Smooth muscle cell of the brain vasculature (primary cell): ENCODE measurements around the gene ACTN4.
A peak's percentile ranks its signal among the peaks of the same experiment; 100 is the strongest.

Experiments used
- DNase-seq: peaks from one replicate; pipeline ENCODE4 v3.0.0-alpha.2; 2012; ENCODE audit warnings: low read depth, low spot score

Gene ACTN4

GRCh38 chr19:38708413-38709024 lies 61.1 kb downstream of the ACTN4 start:
- no peak for DNase-seq

- no peak for DNase-seq
Measured at GRCh38 chr19:38709119-38709518, 61.7 kb downstream of the ACTN4 start.

- DNase-seq: no peak
Measured at GRCh38 chr19:38709671-38710415, 62.4 kb downstream of the ACTN4 start.

- DNase-seq: no peak
Measured at GRCh38 chr19:38710416-38710702, 62.9 kb downstream of the ACTN4 start.

GRCh38 chr19:38710928-38711725 lies 63.7 kb downstream of the ACTN4 start:
- no peak for DNase-seq

GRCh38 chr19:38711726-38712153 lies 64.3 kb downstream of the ACTN4 start:
- peak; percentile 91 for DNase-seq

GRCh38 chr19:38712161-38712748 lies 64.8 kb downstream of the ACTN4 start:
- no peak for DNase-seq

- DNase-seq: no peak
Measured at GRCh38 chr19:38713227-38713649, 65.8 kb downstream of the ACTN4 start.

- no peak for DNase-seq
Measured at GRCh38 chr19:38713865-38714264, 66.4 kb downstream of the ACTN4 start.

GRCh38 chr19:38714354-38714778 lies 66.9 kb downstream of the ACTN4 start:
- DNase-seq: no peak

GRCh38 chr19:38715555-38715954 lies 68.1 kb downstream of the ACTN4 start:
- DNase-seq: no peak

- no peak for DNase-seq
Measured at GRCh38 chr19:38717051-38717450, 69.6 kb downstream of the ACTN4 start.

- DNase-seq: no peak
Measured at GRCh38 chr19:38717855-38718254, 70.4 kb downstream of the ACTN4 start.

- no peak for DNase-seq
Measured at GRCh38 chr19:38718747-38719543, 71.5 kb downstream of the ACTN4 start.

GRCh38 chr19:38719761-38720558 lies 72.5 kb downstream of the ACTN4 start:
- DNase-seq: no peak

GRCh38 chr19:38720559-38721236 lies 73.2 kb downstream of the ACTN4 start:
- no peak for DNase-seq

GRCh38 chr19:38721496-38721895 lies 74.0 kb downstream of the ACTN4 start:
- DNase-seq: no peak

GRCh38 chr19:38721979-38722773 lies 74.7 kb downstream of the ACTN4 start:
- DNase-seq: no peak

GRCh38 chr19:38722947-38723605 lies 75.6 kb downstream of the ACTN4 start:
- DNase-seq: no peak
